ENCODE results near the gene C1orf232. TPM values are rescaled to one million over a fixed set of nuclear protein-coding genes. Genes with fewer than 3 reads are reported as not detected.

C1orf232 gene
- total and polyA plus RNA-seq, 4 donors, result not detected

DNA sequence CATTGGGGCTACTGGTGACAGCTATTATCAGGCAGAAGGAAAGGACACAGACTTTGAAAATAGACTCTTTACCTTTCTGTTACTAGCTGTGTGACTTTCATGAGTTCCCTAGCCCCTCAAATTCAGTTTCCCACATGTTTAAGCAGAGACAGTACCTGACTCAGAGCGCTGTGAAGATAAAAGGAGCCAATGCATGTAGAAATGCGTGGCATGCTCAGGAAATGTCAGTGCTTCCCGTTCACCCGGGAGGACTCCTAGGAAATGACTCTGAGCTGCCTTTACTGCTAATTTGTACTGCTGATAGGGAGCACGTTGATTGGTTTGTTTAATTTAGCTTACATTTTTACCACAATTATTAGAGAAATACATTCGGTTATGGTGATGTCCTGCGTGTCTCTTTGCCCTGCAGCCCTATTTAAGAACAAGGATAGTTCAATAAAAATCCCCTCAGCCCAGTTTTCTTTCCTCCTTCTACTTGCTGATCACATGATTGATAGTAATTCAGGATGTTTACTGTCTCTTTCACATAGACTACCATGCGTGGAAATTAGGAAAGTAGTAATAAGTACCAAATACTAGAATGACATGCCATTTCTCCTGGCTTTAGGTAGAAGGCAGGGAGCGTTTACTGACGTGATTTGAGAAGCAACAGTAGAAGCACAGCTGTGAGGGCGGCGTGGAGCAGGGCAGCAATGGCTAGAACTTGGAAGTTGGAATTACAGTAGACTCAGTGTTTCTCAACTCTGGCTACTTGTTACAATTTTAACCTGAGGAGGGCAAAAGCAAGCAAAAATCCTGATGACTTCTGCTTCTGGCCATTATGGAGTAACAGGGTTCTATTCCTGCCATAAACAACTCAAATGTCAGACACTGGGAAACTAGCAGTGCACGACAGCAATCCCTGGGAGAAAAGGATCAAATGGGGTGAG is 41.3 kb downstream of the C1orf232 start:
- DNase-seq, result no peak
- no peaks in the 10 kb centered on the region for H3K9me3 ChIP-seq (ENCODE audit: control insufficient read depth in 4 of 4, insufficient read depth in 3 of 4, low read length in 3 of 4)
- H3K4me1 ChIP-seq (ENCODE audit: control insufficient read depth in 5 of 5, insufficient read depth in 5 of 5, low read length in 5 of 5), result peaks cover 0 to 12% (median 3%) of the 10 kb centered on the region in 5 donors
- H3K27me3 ChIP-seq (ENCODE audit: control insufficient read depth in 3 of 3, insufficient read depth in 3 of 3, low read length in 2 of 3), result no peaks in the 10 kb centered on the region
- peaks cover 0 to 7% (median 0%) of the 10 kb centered on the region in 4 donors for H3K36me3 ChIP-seq (ENCODE audit: control insufficient read depth in 4 of 4, insufficient read depth in 4 of 4, low read length in 4 of 4)
- TF ChIP-seq, protein P1, sequence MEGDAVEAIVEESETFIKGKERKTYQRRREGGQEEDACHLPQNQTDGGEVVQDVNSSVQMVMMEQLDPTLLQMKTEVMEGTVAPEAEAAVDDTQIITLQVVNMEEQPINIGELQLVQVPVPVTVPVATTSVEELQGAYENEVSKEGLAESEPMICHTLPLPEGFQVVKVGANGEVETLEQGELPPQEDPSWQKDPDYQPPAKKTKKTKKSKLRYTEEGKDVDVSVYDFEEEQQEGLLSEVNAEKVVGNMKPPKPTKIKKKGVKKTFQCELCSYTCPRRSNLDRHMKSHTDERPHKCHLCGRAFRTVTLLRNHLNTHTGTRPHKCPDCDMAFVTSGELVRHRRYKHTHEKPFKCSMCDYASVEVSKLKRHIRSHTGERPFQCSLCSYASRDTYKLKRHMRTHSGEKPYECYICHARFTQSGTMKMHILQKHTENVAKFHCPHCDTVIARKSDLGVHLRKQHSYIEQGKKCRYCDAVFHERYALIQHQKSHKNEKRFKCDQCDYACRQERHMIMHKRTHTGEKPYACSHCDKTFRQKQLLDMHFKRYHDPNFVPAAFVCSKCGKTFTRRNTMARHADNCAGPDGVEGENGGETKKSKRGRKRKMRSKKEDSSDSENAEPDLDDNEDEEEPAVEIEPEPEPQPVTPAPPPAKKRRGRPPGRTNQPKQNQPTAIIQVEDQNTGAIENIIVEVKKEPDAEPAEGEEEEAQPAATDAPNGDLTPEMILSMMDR (IDR thresholded peaks at IDR 0.05; ENCODE audit: control extremely low read depth, extremely low read depth), result no peak
- WGBS, 2 donors, result 20 to 30% methylated on average over 13 of the region's 13 CpGs
- H3K9ac ChIP-seq (ENCODE audit: insufficient read depth in 1 of 2, low read length in 2 of 2), result no peak overlapping the region
- no peak for ATAC-seq (ENCODE audit: insufficient read depth, low FRiP score)
- H3K27ac ChIP-seq (ENCODE audit: low read depth in 1 of 2, low read length in 1 of 2), result peak overlapping the region in 1 of 2 donors; percentile 60
- H3K4me3 ChIP-seq, result no peak overlapping the region

DNA sequence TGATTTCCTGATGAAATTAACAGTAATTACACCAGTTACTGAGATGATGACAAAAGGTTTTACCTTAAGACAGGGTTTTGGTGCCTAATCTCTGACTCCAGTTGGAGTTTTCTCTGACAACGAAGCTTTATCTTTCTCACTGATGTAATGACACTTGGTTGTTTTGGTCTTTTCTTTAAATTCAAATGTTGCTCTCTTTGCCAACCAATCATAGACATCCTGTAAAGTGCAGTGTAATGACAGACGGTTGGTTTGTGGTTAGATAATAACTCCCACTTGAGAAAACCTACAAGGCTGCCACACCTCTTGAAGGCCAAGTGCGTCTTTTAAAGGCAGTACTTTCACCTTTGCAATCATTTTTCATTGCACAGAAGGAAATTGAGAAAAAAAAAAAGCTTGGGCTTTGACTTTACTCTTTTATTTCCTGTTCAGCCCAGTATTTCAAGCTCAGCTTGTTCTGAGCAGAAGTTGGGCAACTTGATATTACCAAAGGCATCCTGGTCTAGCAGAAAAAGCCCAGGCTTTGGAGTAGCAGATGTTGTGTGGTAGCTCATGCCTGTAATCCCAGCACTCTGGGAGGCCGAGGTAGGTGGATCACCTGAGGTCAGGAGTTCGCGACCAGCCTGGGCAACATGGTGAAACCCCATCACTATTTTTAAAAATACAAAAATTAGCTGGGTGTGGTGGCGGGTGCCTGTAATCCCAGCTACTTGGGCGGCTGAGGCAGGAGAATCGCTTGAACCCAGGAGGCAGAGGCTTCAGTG is 42.3 kb downstream of the C1orf232 start:
- ATAC-seq (ENCODE audit: insufficient read depth, low FRiP score) (peak; percentile 50), DNase-seq (peak; percentile 35 to 73 (median 56))
- peaks cover 2 to 13% (median 3%) of the 10 kb centered on the region in 4 donors for H3K36me3 ChIP-seq (ENCODE audit: control insufficient read depth in 4 of 4, insufficient read depth in 4 of 4, low read length in 4 of 4)
- H3K4me3 ChIP-seq, result no peak overlapping the region
- no peak overlapping the region for H3K9ac ChIP-seq (ENCODE audit: insufficient read depth in 1 of 2, low read length in 2 of 2)
- H3K4me1 ChIP-seq (ENCODE audit: control insufficient read depth in 5 of 5, insufficient read depth in 5 of 5, low read length in 5 of 5), result peaks cover 0 to 12% (median 3%) of the 10 kb centered on the region in 5 donors
- TF ChIP-seq, protein P1 (IDR thresholded peaks at IDR 0.05; ENCODE audit: control extremely low read depth, extremely low read depth), result no peak
- H3K27me3 ChIP-seq (ENCODE audit: control insufficient read depth in 3 of 3, insufficient read depth in 3 of 3, low read length in 2 of 3), result no peaks in the 10 kb centered on the region
- WGBS, 2 donors, result 31 to 45% methylated on average over 9 of the region's 9 CpGs
- no peaks in the 10 kb centered on the region for H3K9me3 ChIP-seq (ENCODE audit: control insufficient read depth in 4 of 4, insufficient read depth in 3 of 4, low read length in 3 of 4)
- peak overlapping the region in 1 of 2 donors; percentile 67 for H3K27ac ChIP-seq (ENCODE audit: low read depth in 1 of 2, low read length in 1 of 2)

DNA sequence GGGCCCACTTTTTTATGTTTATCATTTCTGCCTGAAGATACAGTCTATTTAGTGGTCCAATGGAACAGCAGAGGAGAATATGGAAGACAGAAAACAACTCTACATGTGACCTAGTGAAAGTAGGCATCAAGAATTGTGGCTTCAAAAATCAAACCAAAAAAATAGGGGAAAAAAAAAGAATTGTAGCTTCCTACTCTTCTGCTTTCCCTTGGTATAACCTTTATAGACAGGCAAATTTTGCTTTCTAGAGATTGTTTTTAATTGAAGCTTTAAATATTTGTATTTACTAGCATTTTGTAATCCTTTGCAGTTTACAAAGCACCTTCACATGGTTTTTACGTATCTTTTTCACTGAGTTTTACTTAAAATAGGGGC is 42.8 kb downstream of the C1orf232 start:
- Histone ChIP-seq H3K9me3 (ENCODE audit: control insufficient read depth in 4 of 4, insufficient read depth in 3 of 4, low read length in 3 of 4) (no peaks in the 10 kb centered on the region), H3K36me3 (ENCODE audit: control insufficient read depth in 4 of 4, insufficient read depth in 4 of 4, low read length in 4 of 4) (peaks cover 2 to 13% (median 3%) of the 10 kb centered on the region in 4 donors), H3K9ac (ENCODE audit: insufficient read depth in 1 of 2, low read length in 2 of 2) (no peak overlapping the region), H3K27me3 (ENCODE audit: control insufficient read depth in 3 of 3, insufficient read depth in 3 of 3, low read length in 2 of 3) (no peaks in the 10 kb centered on the region), H3K27ac (ENCODE audit: low read depth in 1 of 2, low read length in 1 of 2) (no peak overlapping the region), H3K4me1 (ENCODE audit: control insufficient read depth in 5 of 5, insufficient read depth in 5 of 5, low read length in 5 of 5) (peaks cover 0 to 14% (median 3%) of the 10 kb centered on the region in 5 donors), H3K4me3 (no peak overlapping the region)
- DNase-seq, result no peak
- 31 to 34% methylated on average over 1 of the region's 1 CpG for WGBS, 2 donors
- ATAC-seq (ENCODE audit: insufficient read depth, low FRiP score), result no peak
- TF ChIP-seq, protein P1 (IDR thresholded peaks at IDR 0.05; ENCODE audit: control extremely low read depth, extremely low read depth), result no peak
